B cell (primary cell): ENCODE results near the gene RAB22A.

Experiments
- CTCF ChIP-seq: fragments of 200-600 bp; IDR thresholded peaks from one replicate; pipeline ENCODE4 v1.8.0; 2022; ENCODE audit warnings: antibody characterized with exemption, mild to moderate bottlenecking
- EZH2 ChIP-seq: IDR thresholded peaks from 2 replicates; pipeline ENCODE4 v1.6.1; 2012; ENCODE audit warnings: borderline replicate concordance, low read depth, mild to moderate bottlenecking, moderate library complexity, low read length; ENCODE audit not compliant: insufficient read depth, poor library complexity, severe bottlenecking

- no peak for TF ChIP-seq EZH2
- TF ChIP-seq CTCF = no peak
These were observed 51.4 kb downstream of the RAB22A start for GRCh38 chr20:58360936-58361335.
